Measurements from ENCODE around the gene B4GALT6. TPM values are rescaled to one million over a fixed set of nuclear protein-coding genes. Genes with fewer than 3 reads are reported as not detected.

B4GALT6 gene
- total RNA-seq, 2 experiments from 2014 or later, result 2.6 to 3.3 TPM

DNA sequence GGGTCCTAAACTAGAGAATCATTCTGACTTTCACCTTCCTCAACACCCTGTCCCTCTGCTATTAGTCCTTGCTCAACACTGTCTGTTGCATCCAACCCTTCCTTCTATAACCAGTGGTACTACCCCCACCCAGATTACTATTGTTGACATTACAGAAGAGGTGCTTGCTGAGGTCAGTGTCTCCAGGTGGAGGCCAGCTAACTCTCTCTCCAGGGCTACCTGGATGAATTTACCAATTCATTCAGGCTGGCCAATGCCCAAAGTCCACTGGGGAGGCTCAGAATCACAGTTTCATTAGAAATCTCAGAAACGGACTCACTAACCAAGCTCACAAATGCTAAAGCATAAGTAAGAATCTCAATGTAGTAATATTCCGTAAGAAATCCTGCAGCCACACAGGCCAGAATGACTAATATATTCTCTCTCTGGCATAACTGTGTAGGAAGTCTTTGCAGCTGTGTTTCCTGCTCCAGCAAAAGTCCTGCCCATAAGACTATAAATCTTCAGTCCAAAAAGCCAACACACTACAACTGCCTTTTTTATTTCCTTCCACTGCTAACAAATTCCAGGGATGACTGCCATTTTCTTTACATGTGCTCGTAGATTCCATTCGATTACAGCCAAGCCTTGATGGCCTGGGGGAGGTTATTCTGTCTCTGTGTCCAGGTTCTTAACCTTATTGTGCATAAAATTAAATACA, 102.7 kb downstream of the B4GALT6 start:
- ChIA-PET POLR2A (no interaction called here), CTCF (interaction anchor here (0.8 kb wide), 1 partner anchor 141 kb away, joined by 3 read pairs; no protein-coding TSS in a partner anchor)
- Mint-ChIP-seq H3K27me3 (no peaks in the 10 kb centered on the region), H3K9me3 (no peaks in the 10 kb centered on the region), H3K4me1 (ENCODE audit: low read depth) (no peaks in the 10 kb centered on the region), H3K36me3 (no peaks in the 10 kb centered on the region), H3K4me3 (no peak overlapping the region), H3K27ac (no peak overlapping the region)
- intact Hi-C loops (cut with micrococcal nuclease), result no loop called here
- no peak for DNase-seq

GRCh38 chr18:31579375-31579774, 105.0 kb downstream of the B4GALT6 start:
- POLR2A ChIA-PET, result no interaction called here
- Mint-ChIP-seq H3K4me3 (no peak overlapping the region), H3K9me3 (no peaks in the 10 kb centered on the region), H3K36me3 (no peaks in the 10 kb centered on the region), H3K27ac (no peak overlapping the region), H3K4me1 (ENCODE audit: low read depth) (no peaks in the 10 kb centered on the region), H3K27me3 (no peaks in the 10 kb centered on the region)
- CTCF ChIA-PET, result interaction anchor here (1.5 kb wide), 1 partner anchor 16 kb away, joined by 3 read pairs; no protein-coding TSS in a partner anchor
- intact Hi-C loops (cut with micrococcal nuclease), result no loop called here
- DNase-seq, result no peak

GRCh38 chr18:31578126-31578525, 106.3 kb downstream of the B4GALT6 start:
- ChIA-PET CTCF (interaction anchor here (1.5 kb wide), 1 partner anchor 15 kb away, joined by 3 read pairs; no protein-coding TSS in a partner anchor), POLR2A (no interaction called here)
- no peaks in the 10 kb centered on the region for H3K4me1 Mint-ChIP-seq (ENCODE audit: low read depth)
- DNase-seq, result no peak
- H3K36me3 Mint-ChIP-seq, result no peaks in the 10 kb centered on the region
- H3K27ac Mint-ChIP-seq, result no peak overlapping the region
- no peaks in the 10 kb centered on the region for H3K9me3 Mint-ChIP-seq
- intact Hi-C loops (cut with micrococcal nuclease), result no loop called here
- no peak overlapping the region for H3K4me3 Mint-ChIP-seq
- H3K27me3 Mint-ChIP-seq, result no peaks in the 10 kb centered on the region

- Mint-ChIP-seq H3K4me3 (no peak overlapping the region), H3K27ac (no peak overlapping the region), H3K27me3 (no peaks in the 10 kb centered on the region), H3K36me3 (no peaks in the 10 kb centered on the region), H3K4me1 (ENCODE audit: low read depth) (no peaks in the 10 kb centered on the region), H3K9me3 (no peaks in the 10 kb centered on the region)
- CTCF ChIA-PET, result interaction anchor here (1.3 kb wide), 1 partner anchor 25 kb away, joined by 3 read pairs; no protein-coding TSS in a partner anchor
- intact Hi-C loops (cut with micrococcal nuclease), result no loop called here
- no peak for DNase-seq
- POLR2A ChIA-PET, result no interaction called here
Observed at GRCh38 chr18:31577195-31577594, 107.2 kb downstream of the B4GALT6 start.

DNA sequence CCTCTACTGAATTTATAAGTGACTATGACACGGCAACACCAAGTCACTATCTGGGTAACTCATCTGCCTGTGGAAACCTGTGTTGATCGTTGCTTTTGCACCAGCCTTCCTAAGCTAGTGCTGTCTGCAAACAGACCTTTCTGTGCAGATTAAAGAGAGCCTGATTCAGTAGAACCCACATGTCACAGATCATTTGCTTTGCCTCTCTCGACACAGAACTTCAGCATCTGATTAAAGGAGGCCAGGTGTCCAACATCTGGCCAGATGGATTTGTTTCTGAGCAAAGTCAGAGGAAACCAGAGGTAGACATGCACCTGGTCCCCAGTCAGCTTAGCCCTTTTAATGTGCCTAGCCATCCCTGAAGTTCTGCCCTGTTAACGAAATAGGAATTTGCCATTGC, 107.7 kb downstream of the B4GALT6 start:
- no peak for DNase-seq
- no peak overlapping the region for H3K27ac Mint-ChIP-seq
- no peaks in the 10 kb centered on the region for H3K9me3 Mint-ChIP-seq
- no peaks in the 10 kb centered on the region for H3K4me1 Mint-ChIP-seq (ENCODE audit: low read depth)
- H3K27me3 Mint-ChIP-seq, result peaks cover 4% of the 10 kb centered on the region
- POLR2A ChIA-PET, result interaction anchor here (0.6 kb wide), 1 partner anchor 36 kb away, joined by 3 read pairs; no protein-coding TSS in a partner anchor
- CTCF ChIA-PET, result interaction anchor here (0.7 to 1.3 kb wide), 2 partner anchors 24 to 400 kb away, joined by 3 read pairs; no protein-coding TSS in a partner anchor
- no peaks in the 10 kb centered on the region for H3K36me3 Mint-ChIP-seq
- no peak overlapping the region for H3K4me3 Mint-ChIP-seq
- intact Hi-C loops (cut with micrococcal nuclease), result no loop called here

DNA sequence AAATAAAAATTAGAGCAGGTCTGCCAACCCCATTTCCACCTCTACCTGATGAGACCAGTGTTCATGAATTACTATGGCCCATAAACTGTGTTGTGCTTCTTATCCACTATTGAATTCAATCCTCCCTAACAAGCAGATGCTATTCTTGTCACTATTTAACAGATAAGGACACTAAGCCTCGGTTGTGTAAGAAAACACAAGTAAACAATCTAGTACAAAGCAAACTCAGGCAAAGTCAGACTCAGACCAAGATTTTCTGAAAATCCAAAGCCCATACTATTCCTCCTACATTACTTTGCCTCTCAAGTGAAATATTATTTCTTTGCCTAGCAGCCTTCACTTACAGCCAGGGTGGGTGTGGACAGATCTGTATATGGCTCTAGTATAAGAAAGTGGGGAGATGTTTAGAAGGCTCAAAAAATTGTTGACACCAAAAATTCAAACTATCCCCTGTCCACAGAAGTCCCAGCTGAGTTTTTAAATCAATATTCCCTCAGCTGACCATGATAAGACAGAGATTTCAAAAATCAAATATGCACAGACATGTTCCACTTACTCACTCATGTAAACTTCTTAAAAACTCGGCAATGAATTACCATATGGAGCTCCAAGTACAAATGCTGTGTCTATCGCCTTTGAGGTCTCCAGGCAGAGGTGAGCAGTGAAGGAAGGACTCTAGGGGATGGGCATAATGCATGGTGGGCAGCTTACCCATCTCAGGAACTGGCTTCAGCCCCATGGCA, 108.7 kb downstream of the B4GALT6 start:
- Mint-ChIP-seq H3K9me3 (no peaks in the 10 kb centered on the region), H3K36me3 (no peaks in the 10 kb centered on the region), H3K27me3 (peaks cover 4% of the 10 kb centered on the region), H3K27ac (no peak overlapping the region), H3K4me3 (no peak overlapping the region), H3K4me1 (ENCODE audit: low read depth) (no peaks in the 10 kb centered on the region)
- POLR2A ChIA-PET, result interaction anchor here (0.6 kb wide), 1 partner anchor 37 kb away, joined by 3 read pairs; no protein-coding TSS in a partner anchor
- CTCF ChIA-PET, result interaction anchor here (1.3 kb wide), 1 partner anchor 23 kb away, joined by 3 read pairs; no protein-coding TSS in a partner anchor
- DNase-seq, result no peak
- intact Hi-C loops (cut with micrococcal nuclease), result no loop called here

- Mint-ChIP-seq H3K9me3 (no peaks in the 10 kb centered on the region), H3K27me3 (peaks cover 4% of the 10 kb centered on the region), H3K36me3 (no peaks in the 10 kb centered on the region), H3K27ac (no peak overlapping the region), H3K4me3 (no peak overlapping the region), H3K4me1 (ENCODE audit: low read depth) (no peaks in the 10 kb centered on the region)
- no peak for DNase-seq
- intact Hi-C loops (cut with micrococcal nuclease), result no loop called here
- POLR2A ChIA-PET, result no interaction called here
- CTCF ChIA-PET, result no interaction called here
Observed at GRCh38 chr18:31574359-31574758, 110.0 kb downstream of the B4GALT6 start.

Other genes starting within 250 kb of the B4GALT6 start
- not detected for gene DSG3, start 236.8 kb downstream of the B4GALT6 start, total RNA-seq
- gene DSG2, start 186.4 kb downstream of the B4GALT6 start, total RNA-seq, result under 1 TPM; 0.19 to 0.31 TPM
- not detected for gene TTR, start 92.7 kb downstream of the B4GALT6 start, total RNA-seq
- gene SLC25A52, start 76.3 kb upstream of the B4GALT6 start, total RNA-seq, result under 1 TPM in 1 of 2 experiments, not detected in 1; 0.21 TPM

Data from activated CD4-positive, alpha-beta memory T cell treated with anti-CD3 and anti-CD28 coated beads for 36 hours (primary cell).